HepG2 (cell line): Measurements from ENCODE around the gene ANXA11. TPM values are rescaled to one million over a fixed set of nuclear protein-coding genes. Genes with fewer than 3 reads are reported as not detected.

Experiments
- CTCF ChIP-seq: sonication (generic); formaldehyde crosslinking; IDR thresholded peaks from 2 replicates; pipeline ENCODE4 v1.5.0; 2020; ENCODE audit warnings: mild to moderate bottlenecking, missing genetic modification reagents, moderate library complexity
- ELF4 ChIP-seq: sonication (generic); formaldehyde crosslinking; IDR thresholded peaks from 2 replicates; pipeline ENCODE4 v1.5.0; 2020; ENCODE audit warnings: missing genetic modification reagents, mild to moderate bottlenecking, moderate library complexity, borderline replicate concordance
- EZH2 ChIP-seq: conservative IDR thresholded peaks from 2 replicates; pipeline ENCODE4 v1.6.1; 2012; ENCODE audit warnings: mild to moderate bottlenecking, low read depth, low read length, moderate library complexity
- JDP2 ChIP-seq: sonication (generic); formaldehyde crosslinking; IDR thresholded peaks from 2 replicates; pipeline ENCODE4 v1.8.1; 2022; ENCODE audit warnings: missing genetic modification reagents, borderline replicate concordance
- RAD51 ChIP-seq: fragments of 450-650 bp; IDR thresholded peaks from 2 replicates; pipeline ENCODE4 v1.6.1; 2016; ENCODE audit warnings: borderline replicate concordance
- REL ChIP-seq: sonication (generic); formaldehyde crosslinking; conservative IDR thresholded peaks from 2 replicates; pipeline ENCODE4 v1.8.0; 2022; ENCODE audit warnings: mild to moderate bottlenecking, missing genetic modification reagents, moderate library complexity
- RERE ChIP-seq: IDR thresholded peaks from 2 replicates; pipeline ENCODE4 v1.6.1; 2016; ENCODE audit warnings: low read depth, missing genetic modification reagents, missing compliant biosample characterization
- SALL1 ChIP-seq: sonication (generic); formaldehyde crosslinking; IDR thresholded peaks from 2 replicates; pipeline ENCODE4 v1.8.0; 2022; ENCODE audit warnings: mild to moderate bottlenecking, missing genetic modification reagents
- SMARCE1 ChIP-seq: fragments of 450-650 bp; IDR thresholded peaks from 2 replicates; pipeline ENCODE4 v1.6.1; 2017; ENCODE audit warnings: borderline replicate concordance
- TARDBP ChIP-seq: sonication (generic); formaldehyde crosslinking; IDR thresholded peaks from 2 replicates; pipeline ENCODE4 v1.8.0; 2022; ENCODE audit warnings: mild to moderate bottlenecking, missing genetic modification reagents
- USF2 ChIP-seq, 2 experiments: sonication (generic) in 1 of 2; formaldehyde crosslinking in 1 of 2; IDR thresholded peaks; 2 replicates each; pipeline versions ENCODE4 v1.5.1 to v1.6.1; 2011 to 2020; ENCODE audit warnings: borderline replicate concordance in 1 of 2, low read depth in 1 of 2, low read length in 1 of 2, mild to moderate bottlenecking in 1 of 2, missing genetic modification reagents in 1 of 2, moderate library complexity in 1 of 2
- ZMAT5 ChIP-seq: sonication (generic); formaldehyde crosslinking; IDR thresholded peaks from 2 replicates; pipeline ENCODE4 v1.5.0; 2020; ENCODE audit warnings: mild to moderate bottlenecking, low read depth, missing genetic modification reagents, borderline replicate concordance
- ZNF275 ChIP-seq: sonication (generic); formaldehyde crosslinking; IDR thresholded peaks from 2 replicates; pipeline ENCODE4 v1.8.0; 2022; ENCODE audit warnings: missing genetic modification reagents, mild to moderate bottlenecking, inconsistent platforms, borderline replicate concordance
- ZNF564 ChIP-seq: sonication (generic); formaldehyde crosslinking; IDR thresholded peaks from 2 replicates; pipeline ENCODE4 v1.8.1; 2023; ENCODE audit warnings: mild to moderate bottlenecking, missing genetic modification reagents
- ZNF83 ChIP-seq: sonication (generic); formaldehyde crosslinking; IDR thresholded peaks from 2 replicates; pipeline ENCODE4 v1.4.0; 2020; ENCODE audit warnings: missing genetic modification reagents, mild to moderate bottlenecking, borderline replicate concordance
- polyA plus RNA-seq, 8 experiments: library from polyadenylated mRNA; depleted of rRNA in 3 of 8; stranded (reverse) in 7 of 8; unstranded in 1 of 8; fragments of >200 nt; fragmentation: Illumina TruSeq in 4 of 8; extraction: Trizol in 4 of 8; gene quantifications; 2 replicates each; pipeline versions ENCODE4 v1.2.1 to v1.2.3, GENCODE V29; 2011 to 2016; ENCODE audit warnings: low read depth in 4 of 8, missing spikeins in 1 of 8, mixed read lengths in 1 of 8; ENCODE audit not compliant: insufficient read depth in 1 of 8
- total RNA-seq, 5 experiments: library from RNA; depleted of rRNA; stranded (reverse); fragments of >200 nt; fragmentation: Illumina TruSeq; extraction: Trizol; gene quantifications; 2 replicates each; pipeline ENCODE4 v1.2.3, GENCODE V29; 2016; ENCODE audit warnings: low read depth in 1 of 5

ANXA11 gene
- total and polyA plus RNA-seq, 2 of the 13 experiments (the other 11 are each of a cell fraction or from before 2014, with no cell fraction given), result 30.6 to 51.5 TPM

GRCh38 chr10:80144067-80144695 is 61.2 kb downstream of the ANXA11 start (continued):
- TF ChIP-seq USF2 (IDR thresholded peaks at IDR 0.05; ENCODE audit: low read depth, low read length) (no peak), USF2 (CRISPR knock-in tag; IDR thresholded peaks at IDR 0.05; ENCODE audit: borderline replicate concordance) (no peak), ZMAT5 (CRISPR knock-in tag) (no peak), RAD51 (no peak), EZH2 (no peak), RERE (CRISPR knock-in tag) (no peak), SALL1 (CRISPR knock-in tag) (no peak), ELF4 (CRISPR knock-in tag) (no peak), SMARCE1 (no peak), ZNF564 (CRISPR knock-in tag) (no peak), JDP2 (CRISPR knock-in tag) (no peak), TARDBP (CRISPR knock-in tag) (no peak), CTCF (CRISPR knock-in tag) (no peak; the same call in 1 of the 2 replicates), ZNF275 (CRISPR knock-in tag) (no peak), REL (CRISPR knock-in tag) (no peak), ZNF83 (no peak)
